ENCODE measurements around the gene IGLL5. TPM values are rescaled to one million over a fixed set of nuclear protein-coding genes. Genes with fewer than 3 reads are reported as not detected.

Gene IGLL5
- total and polyA plus RNA-seq, 9 of the 15 experiments (the other 6 are each of a cell fraction or from before 2014, with no cell fraction given): not detected

DNA sequence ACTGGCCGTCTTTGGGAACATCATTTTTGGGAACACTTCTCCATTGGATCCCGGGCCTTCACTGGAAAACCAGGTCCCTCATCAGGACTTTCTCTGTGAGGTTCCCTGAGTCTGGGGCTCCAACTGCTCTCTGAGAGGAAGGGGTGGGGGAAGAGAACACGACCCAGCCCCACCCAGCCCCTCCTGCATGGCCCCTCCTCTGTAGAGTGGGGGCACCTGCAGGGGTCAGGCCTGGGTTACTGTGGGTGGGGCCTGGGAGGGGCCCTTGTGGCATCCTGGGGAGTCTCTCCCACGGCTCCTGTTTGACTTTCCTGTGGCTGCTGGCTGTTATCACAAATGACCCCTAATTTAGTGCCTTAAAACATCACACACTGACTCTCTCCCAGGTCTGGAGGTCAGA lies 36.3 kb downstream of the IGLL5 start:
- H3K9me3 ChIP-seq (replicated peaks; ENCODE audit: control insufficient read depth, insufficient read depth, low read depth, low read length): no peaks in the 10 kb centered on the region
- intact Hi-C loops (cut with micrococcal nuclease) (no loop called here), in situ Hi-C loops (cut with MboI) (no loop called here)
- POLR2A ChIA-PET: interaction anchor here (0.6 to 5.0 kb wide), 6 partner anchors 9 to 69 kb away, joined by 3 to 32 read pairs (median 3); no protein-coding TSS in a partner anchor
- H3K27ac ChIP-seq (ENCODE audit: extremely low read depth, low read depth, low read length): no peak overlapping the region
- no peak for ATAC-seq
- H3K27me3 ChIP-seq (ENCODE audit: control insufficient read depth in 2 of 2, insufficient read depth in 2 of 2, low read length in 2 of 2): peaks cover 30 to 73% of the 10 kb centered on the region in 2 experiments
- FAIRE-seq: no peak
- TF ChIP-seq HNRNPLL (IDR thresholded peaks at IDR 0.05; ENCODE audit: low read depth, low read length, poor library complexity, severe bottlenecking) (peak; percentile 1), ZBTB7A (IDR thresholded peaks at IDR 0.05; ENCODE audit: borderline replicate concordance, control insufficient read depth, low read depth, low read length) (peak; percentile 43), POLR2AphosphoS2 (IDR thresholded peaks at IDR 0.05; ENCODE audit: low read length) (no peak), MCM7 (IDR thresholded peaks at IDR 0.05) (0 out of 4 replicates have a peak, but pooled peaks of 1 of the 2 experiments have one; percentile 2), ATF7 (IDR thresholded peaks at IDR 0.05) (no peak)
- peak in 1 of 4 experiments; percentile 66 for DNase-seq (ENCODE audit: extremely low read depth in 1 of 4, low spot score in 3 of 4)
- H2AFZ ChIP-seq (ENCODE audit: low read depth, low read length): no peak overlapping the region
- H3K9me1 ChIP-seq (ENCODE audit: control insufficient read depth, insufficient read depth, low read length): peaks cover 11% of the 10 kb centered on the region
- WGBS (ENCODE audit: insufficient coverage, low coverage, missing lambda C conversion rate): under 1% methylated on average over 4 of the region's 4 CpGs
- H3K4me1 ChIP-seq (replicated peaks in 1 of 2; ENCODE audit: control insufficient read depth in 2 of 2, insufficient read depth in 2 of 2, low read length in 2 of 2): peaks cover 8 to 17% of the 10 kb centered on the region in 2 experiments
- no TSS peak for BruUV-seq (replicated peaks)
- H3K36me3 ChIP-seq (ENCODE audit: control insufficient read depth, insufficient read depth, low read length): no peaks in the 10 kb centered on the region
- CTCF ChIA-PET (ENCODE audit: low intra/inter-chr PET ratio): no interaction called here
- H3K4me3 ChIP-seq: no peak overlapping the region
- H3K79me2 ChIP-seq (ENCODE audit: control insufficient read depth, insufficient read depth, low read length): no peaks in the 10 kb centered on the region
- H3K4me2 ChIP-seq (ENCODE audit: insufficient read depth, low read length): no peak overlapping the region
- no peak overlapping the region for H3K9ac ChIP-seq (ENCODE audit: insufficient read depth in 1 of 2, low read depth in 2 of 2, low read length in 2 of 2)
- peaks cover 78% of the 10 kb centered on the region for H4K20me1 ChIP-seq (replicated peaks; ENCODE audit: control insufficient read depth, insufficient read depth, low read length)

Data from K562 (cell line).